NCI-H2227 (cell line): ENCODE measurements around the gene RBM20.
"Not testable (repeated sequence)": the region's sequence is repeated elsewhere in the genome, so short reads cannot be mapped to it uniquely, and the experiment has no call there.

ENCODE experiments used
- DNase-seq: peaks from one replicate; lab custom pipeline; 2025; ENCODE audit not compliant: unreplicated experiment; lab: John Stamatoyannopoulos, UW

RBM20 gene

DNA sequence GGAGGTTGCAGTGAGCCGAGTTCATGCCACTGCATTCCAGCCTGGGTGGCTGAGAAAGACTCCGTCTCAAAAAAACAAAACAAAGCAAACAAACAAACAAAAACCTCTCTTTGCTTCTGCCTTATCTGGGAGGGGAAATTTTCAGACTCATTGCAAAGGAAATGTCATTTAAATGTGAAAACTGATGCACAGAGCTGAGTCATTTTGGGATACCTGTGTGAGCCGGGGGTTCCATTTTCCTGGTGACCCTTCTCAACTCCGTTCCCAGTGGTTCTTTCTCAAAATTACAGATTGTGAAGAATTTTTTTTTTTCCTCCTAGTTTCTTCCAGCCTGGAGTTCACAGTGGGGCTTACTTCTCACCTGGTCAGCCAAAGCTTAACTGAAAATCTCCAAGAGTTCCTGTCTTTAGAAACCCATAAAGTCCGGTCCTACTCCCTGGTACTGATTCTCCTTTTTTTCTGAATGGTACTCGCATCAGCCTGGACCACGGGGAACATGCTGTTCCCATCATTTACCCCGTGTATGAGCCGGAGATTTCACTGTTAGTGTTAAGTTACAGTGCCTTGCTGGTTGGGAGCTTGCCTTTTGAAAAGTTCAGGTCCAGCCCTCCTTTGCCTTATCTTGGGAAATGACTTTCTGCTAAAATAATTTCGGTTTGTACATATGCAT, 56.9 kb downstream of the RBM20 start:
- no peak for DNase-seq

DNA sequence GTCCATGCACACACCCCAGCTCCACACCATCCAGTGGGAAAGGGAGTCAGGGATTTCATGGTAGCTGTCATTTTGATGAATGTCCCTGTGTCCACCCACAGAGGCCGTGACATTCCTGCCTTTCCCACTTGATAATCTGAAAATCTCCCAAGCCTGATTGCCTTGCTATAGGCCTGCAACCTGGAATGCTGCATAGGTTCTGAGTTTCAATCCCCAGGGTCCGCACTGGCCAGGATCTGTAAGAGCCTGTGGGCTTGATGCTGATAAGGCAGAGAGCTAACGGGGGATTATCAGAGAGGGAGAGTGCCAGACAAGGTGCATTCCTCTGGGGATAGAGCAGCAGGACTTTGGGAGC, 57.5 kb downstream of the RBM20 start:
- no peak for DNase-seq

DNA sequence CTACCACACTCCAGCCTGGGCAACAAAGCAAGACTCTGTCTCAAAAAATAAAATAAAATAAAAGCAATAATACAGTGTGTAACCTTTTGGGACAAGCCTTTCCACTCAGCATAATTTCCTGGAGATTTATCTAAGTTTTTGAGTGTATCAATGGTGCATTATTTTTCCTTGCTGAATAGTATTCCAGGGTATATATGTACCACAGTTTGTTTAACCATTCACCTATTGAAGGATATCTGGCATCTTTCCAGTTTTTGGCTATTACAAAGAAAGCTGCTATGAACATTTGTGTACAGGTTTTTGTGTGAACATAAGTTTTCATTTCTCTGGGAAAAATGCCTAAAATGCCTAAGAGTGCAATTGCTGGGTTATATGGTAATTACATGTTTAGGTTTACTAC, 59.9 kb downstream of the RBM20 start:
- DNase-seq: no peak

DNA sequence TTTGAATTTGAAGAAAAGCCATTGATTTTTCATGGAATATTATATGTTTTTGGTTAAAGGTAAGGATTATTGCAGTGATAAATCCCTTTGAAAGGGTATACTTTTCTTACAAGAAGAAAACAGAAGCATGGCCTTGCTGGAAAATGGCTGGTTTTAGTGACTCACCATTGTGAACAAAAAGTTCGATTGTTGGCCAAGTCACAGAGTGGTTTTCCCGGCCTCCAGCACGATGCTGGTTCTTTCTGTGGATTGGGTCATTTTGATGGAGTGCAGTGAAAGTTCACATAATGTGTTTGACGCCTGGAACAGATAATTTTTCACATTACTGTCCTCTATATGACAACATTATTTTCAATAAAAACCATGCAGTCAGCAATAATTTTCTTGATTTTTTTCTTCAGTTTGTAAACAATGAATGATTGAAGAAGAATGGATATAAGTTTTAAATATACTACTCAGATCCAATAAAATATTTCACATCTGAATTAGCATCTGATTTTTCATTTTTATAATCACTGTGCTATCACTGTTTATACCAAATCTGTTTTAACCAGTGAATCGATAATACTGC, 60.9 kb downstream of the RBM20 start:
- DNase-seq: no peak

DNA sequence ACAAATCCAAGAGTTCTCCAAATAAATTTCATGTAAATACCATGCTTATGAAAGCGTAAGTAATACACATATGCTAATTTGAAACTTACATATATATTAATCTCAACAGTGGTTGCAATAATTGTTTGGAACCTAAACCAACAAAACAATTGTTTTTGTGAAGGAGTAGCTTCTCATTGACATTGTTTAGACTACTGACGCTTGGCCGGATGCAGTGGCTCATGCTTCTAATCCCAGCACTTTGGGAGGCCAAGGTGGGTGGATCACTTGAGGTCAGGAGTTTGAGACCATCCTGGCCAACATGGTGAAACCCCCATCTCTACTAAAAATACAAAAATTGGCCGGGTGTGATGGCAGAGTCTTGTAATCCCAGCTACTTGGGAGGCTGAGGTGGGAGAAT, 61.5 kb downstream of the RBM20 start:
- not testable (repeated sequence) for DNase-seq

DNA sequence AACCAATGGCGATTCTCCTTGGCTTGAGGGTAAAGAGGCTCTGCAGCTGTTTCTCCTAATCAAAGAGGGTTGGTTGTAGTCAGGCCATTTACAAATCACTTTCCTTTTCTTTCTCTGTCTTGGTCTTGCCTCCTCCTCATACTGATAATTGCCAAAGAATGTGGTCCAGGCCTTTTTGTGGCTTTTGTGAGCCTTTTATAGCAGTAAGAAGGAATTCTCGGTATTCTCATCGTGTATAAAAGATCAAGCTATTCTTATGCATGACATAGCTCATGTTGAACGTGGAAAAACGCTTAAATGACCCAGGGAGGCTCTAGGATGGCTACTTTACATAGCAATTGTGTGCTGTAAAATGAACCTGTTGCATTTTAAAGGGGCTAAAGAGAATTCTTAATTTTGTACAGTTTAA, 62.6 kb downstream of the RBM20 start:
- DNase-seq: no peak

DNA sequence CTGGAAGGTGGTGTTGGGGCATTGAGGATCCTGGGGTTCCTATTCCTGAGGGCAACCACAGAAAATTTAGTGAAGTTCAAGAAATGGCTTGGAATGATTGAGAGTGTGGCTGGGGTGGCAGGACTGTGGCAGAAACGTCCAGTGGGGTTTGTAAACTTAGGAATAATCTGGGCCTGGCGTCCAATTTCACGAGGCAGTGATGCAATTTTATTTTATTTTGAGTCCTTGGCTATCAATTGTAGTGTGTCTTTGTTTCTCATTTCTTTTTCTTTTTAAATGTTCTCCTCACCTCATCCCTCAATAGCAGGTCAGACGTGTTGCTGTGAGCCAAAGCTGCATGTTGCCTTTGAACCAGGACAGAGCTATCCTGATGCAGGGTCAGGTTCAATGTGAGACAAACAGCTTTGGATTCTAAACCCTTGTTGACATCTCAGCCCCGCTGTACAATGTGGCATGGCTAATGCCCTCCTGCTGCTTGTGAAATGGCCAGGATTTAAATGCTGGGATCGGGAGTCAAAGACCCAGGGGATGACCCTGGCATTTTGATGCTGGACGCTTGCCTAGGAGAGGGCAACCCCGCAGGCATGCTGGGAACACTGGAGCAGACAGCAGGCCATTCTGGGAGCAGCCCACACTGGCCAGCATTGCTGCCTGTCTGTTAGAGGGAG, 64.8 kb downstream of the RBM20 start:
- DNase-seq: no peak

DNA sequence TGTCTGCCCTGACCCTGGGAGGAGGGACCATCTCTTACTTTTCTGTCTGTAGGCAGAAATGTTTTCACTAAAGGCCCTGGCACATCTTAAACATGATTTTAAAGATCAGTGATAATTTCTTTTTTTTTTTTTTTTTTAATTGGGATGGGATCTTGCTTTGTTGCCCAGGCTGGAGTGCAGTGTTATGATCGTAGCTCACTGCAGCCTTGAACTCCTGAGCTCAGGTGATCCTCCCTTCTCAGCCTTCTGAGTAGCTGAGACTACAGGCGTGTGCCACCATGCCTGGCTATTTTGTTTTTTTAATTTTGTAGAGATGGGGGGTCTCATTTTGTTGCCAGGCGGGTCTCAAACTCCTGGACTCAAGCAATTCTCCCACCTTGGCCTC, 65.3 kb downstream of the RBM20 start:
- no peak for DNase-seq

DNA sequence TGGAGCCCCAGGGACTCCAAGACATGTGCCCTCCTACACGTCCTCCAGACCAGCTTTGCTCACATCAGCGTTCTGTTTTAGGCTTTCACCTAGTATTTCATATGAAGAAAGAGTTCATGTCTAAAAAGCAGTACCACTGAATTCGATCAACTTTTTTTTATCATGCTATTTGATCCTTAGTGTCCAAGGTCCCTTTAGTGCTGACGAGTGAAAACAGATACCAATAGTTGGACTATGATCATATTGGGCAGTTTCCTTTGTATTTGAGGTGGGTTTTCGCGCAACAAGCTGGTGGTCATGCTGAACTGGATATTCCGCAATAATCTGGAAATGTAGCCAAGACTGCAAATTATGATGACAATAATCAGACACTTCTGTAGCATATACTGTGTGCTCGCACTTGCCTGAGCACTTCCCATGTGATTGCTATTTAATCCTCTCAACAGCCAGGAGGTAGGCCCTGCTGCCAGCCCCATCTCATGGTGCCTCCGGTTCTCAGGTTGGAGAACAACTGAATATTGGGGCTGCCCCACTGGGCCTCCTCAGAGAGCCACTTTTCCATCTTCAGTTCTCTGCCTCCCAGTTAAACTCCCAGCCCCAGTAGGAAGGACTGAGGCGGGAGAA, 65.9 kb downstream of the RBM20 start:
- no peak for DNase-seq

DNA sequence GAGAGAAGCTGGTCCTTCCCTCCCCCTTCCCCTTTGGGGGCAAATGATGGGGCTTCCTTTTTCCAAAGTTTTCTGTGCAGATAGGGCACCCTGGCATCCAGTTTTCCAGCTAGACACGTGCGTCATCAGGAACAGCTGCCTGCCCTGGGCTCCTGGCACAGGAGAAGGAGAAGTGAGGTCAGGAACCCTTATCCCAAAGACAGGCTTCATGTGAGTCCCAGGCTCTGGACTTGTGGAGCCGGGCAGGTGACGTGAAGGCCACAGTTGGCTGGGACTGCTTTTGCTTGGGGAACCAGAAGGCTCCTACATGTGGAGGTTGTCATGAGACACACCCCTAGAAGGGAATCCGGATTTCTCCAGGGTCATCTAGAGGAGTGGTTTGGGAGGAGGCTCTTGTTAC, 66.5 kb downstream of the RBM20 start:
- no peak for DNase-seq

DNA sequence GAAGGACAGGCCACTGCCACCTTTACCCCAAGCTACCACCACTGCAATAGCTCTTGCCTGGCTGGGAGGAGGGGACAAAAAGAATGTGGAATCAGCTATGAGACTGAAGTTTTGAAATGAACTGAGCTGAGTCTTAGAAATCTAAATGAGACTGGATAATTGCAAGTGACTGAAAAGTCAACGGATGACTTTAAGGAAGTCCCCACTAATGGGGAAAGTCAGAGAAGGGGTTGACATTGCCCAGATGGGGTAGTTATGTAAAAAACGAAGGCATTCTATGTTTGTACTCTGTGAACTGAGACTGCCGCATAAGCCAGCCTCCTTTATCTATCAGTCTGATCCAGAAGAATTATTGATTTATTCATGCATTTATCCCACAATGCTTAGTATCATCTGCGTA, 67.2 kb downstream of the RBM20 start:
- no peak for DNase-seq

DNA sequence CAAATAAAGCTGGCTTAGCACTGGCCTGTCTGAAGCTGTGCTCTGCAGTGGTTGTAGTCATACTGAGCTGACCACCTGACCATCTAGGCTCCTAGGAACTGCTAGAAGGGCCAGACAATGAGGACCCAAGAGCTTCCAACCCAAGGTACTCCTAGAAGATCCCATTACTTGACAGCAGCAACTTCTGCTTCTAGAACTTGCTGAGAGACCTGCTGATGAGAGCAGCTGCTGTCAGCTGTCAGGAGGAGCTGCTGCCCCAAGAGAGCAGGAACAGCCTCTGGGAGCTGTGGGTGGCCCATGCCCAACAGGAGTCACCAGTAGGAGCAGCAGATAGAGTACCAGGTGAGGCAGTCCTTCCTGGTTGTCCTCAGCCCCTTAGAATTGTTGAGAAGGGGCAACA, 70.2 kb downstream of the RBM20 start:
- no peak for DNase-seq

DNA sequence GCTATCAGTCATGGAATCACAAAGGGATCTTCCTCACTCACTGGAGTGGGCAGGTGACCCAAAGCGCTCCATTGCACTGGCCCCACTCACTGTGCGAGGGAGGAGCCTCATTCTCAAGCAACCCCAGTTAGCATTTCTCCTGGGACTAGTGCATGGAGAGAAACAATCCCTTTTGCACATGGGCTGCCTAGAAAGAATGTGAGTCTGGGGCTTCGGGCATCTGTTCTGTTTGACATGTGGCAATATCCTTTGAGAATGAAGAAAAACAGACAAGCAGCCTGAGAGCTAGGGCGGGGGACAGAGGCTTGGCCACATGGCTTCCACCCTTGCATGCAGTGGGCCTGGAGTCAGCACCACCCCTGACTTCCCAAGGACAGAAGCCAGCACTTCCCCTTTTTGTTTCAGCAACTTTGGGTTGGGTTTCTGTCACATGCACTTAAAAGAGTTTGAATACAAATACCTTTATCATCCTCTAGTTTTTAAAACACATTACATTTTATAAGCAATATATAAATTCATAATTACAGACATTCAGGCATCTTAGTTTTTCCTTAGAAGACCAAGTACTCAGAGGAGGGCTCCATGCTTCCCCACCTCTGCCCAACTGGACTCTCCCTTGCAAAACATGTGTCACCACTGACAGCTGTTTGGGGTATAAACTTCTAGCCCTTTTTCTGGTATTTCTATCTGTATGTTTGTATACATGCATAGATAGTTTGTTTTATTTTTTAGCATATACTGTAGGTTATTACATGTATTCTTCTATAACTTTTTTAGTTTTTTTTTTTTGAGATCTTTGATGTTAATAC, 73.8 kb downstream of the RBM20 start:
- DNase-seq: no peak

DNA sequence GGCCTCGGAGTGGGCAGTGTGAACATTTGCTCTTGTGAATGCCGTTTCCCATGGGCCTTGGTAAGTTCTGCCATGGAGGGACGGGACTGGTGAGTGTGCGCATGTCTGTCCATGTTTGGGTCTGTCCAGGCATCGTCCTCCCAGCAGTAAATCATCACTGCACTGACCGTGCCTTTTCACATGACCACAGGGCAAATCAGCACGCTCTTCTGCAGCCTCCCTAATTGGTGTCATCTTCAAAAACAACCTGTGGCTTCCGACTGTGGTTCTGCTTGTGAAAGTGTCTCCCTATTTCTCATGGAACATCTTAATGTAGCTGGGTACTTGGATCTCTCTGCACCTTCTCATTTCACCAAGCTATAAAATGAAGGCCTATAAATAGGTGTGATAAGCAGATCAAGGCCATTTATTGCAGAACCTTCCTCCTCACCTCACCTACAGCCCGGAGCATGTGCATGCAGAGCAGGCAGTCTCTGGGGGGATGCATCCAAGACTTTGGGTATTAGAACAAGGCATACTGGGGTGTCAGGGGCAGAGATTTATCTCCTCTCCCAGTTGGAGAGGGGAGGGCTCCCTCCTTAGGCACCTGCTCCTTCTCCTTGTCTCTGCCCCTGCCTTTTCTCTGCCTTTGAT, 77.4 kb downstream of the RBM20 start:
- no peak for DNase-seq

DNA sequence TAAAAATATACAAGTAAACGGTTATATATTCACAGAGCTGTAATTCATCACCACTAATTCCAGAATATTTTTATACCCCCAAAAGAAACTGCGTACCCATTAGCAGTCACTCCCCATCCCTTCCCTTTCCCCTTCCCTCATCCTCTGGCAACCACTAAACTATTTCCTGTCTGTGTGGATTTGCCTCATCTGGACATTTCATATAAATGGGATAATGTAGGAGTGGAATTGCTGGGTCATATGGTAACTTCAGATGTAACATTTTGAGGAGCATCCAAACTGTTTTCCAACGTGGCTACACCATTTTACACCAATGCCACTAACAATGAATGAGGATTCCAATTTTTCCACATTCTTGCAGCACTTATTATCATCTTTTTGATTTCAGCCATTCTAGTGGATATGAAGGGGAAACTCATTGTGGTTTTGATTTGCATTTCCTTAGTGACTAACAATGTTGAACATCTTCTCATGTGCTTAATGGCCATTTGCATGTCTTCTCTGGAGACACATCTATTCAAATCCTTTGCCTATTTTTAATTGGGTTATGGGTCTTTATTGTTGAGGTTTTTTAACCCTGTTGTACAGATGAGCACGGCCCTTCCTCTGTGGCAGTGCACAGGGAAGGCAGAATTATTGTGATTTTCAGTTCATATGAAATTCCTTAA, 79.2 kb downstream of the RBM20 start:
- DNase-seq: no peak

DNA sequence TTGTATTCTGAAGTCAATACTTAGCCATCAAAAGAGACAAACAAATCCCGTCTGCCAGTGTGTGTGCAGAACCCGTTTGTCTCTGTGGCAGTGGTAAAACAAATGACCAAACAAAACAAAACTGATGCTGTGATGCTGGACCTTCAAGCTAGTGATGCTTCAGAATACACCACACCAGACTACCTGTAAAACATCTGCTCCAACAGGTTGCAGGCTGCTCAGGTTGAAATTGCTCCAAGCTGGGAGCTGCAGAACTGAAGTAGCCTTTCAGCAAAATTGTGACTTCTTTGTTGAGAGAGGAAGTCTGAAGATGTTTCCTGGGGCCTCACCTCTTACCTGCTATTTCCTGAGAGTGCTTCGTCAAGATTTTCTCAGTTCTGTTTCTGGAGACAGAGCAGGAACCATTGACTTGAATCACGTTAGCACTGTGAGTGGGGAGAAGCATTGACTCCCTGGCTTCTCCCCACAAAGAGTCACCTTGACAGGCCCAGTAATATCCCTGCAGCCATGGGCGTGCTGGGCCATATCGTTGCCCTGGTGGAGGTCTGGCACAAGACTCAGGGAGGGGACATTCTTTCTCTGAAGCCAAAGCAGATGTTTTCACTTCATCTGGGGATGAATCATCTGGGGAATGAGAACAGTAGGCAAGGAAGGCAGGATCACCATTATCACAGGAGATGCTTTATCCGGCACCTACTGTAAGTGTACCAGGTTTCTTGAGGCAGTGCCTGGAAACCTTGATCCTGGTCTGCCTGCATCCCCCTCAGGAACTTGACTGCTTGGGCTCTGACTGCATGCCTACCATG, 80.2 kb downstream of the RBM20 start:
- DNase-seq: no peak

DNA sequence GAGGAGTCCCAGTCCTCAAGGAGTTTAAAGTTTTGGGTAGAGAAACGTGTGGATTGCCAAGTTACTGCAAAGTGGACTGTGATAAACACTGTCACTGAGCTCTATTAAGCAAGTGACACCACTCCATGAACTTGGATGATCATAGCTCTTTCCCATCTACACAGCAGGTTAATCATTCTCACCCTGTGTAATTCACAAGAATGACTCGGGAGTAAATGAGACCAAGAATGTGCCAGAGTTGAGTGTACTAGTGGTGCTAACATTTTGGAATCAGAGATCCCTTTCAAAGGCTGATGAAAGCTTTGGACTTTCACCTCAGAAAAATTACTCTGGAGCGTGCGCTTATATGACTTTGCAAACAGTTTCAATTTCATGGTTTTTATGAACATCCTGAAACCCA, 80.8 kb downstream of the RBM20 start:
- no peak for DNase-seq

DNA sequence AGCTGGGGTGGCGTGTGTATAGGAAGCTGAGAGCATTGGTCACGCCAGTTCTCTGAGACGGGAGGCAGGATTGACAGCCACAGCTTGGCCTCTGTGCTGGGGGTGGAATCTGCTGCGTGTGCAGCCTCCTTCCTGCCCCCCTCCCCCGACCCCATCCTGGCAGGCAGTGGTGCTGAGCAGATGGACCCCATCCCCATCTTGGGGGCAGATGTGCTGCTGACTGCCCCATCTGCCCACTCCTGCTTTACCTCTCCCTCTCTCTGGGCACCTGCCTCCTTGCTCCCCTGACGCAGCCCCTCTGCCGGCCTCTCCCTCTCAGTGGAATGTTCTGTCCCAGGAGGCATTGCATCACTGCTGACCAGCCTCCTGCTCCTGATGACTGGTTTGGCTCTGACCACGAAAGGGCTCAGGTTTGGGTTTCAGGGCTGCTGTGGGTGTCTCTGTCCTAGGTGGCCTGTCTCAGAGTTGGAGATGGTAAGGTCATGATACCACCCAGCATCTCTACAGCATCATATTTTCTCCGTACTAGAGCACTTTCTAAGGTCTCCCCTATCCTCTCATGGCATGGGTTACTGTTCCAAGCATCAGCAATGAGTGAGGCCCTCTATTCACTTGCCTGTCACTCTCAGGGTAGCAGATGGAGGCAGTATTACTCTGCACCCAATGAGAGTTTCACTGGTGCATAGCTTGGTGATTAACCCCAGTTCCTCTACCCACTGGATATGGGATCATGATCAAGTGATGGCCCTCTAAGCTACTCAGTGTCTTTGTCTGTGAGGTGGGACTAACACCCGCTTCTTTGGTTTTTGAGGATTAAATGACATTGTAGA, 81.9 kb downstream of the RBM20 start:
- peak; percentile 17 for DNase-seq

DNA sequence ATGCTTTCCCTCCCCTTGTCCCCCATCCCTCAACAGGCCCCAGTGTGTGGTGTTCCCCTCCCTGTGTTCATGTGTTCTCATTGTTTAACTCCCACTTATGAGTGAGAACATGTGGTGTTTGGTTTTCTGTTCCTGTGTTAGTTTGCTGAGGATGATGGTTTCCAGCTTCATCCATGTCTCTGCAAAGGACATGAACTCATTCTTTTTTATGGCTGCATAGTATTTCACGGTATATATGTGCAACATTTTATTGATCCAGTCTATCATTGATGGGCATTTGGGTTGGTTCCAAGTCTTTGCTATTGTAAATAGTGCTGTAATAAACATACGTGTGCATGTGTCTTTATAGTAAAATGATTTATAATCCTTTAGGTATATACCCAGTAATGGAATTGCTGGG, 83.6 kb downstream of the RBM20 start:
- DNase-seq: not testable (repeated sequence)
